ENCODE measurements around the gene GSTM3. TPM values are rescaled to one million over a fixed set of nuclear protein-coding genes. Genes with fewer than 3 reads are reported as not detected.

Gene GSTM3
- total and polyA plus RNA-seq, 10 donors: 8.9 to 44.0 (median 20.9) TPM

DNA sequence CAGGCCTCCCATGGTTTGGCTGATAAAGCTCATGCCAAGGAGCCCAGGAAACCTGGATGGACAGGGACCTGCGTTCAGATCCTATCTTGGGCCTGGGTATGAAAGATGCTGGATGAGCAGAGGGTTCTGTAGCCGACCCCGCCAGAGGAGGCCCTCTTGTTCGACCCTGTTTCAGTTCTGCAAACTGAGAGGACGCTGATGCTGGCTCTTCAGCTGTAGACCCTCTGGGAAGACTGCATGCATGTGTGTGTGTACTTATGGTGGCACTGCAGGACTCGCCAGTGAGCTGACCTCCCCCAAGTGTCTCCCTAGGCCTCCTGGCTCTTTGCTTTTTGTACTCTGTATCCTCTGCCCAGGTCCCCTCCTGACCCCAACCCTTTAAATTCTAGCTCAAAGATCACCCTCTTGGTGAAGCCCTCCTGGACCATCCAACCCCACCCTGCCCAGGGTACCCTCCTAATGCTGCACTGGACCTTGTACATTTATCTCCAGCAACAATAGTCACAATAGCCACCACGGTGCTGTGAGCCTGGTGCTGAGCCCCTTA, 21.3 kb upstream of the GSTM3 start:
- intact Hi-C loops (cut with DNase I; ENCODE audit: low total_unique reads): no loop called here
- TF ChIP-seq POLR2AphosphoS5 (IDR thresholded peaks at IDR 0.05): no peak
- H3K9me3 ChIP-seq: no peaks in the 10 kb centered on the region
- H3K4me3 ChIP-seq: no peak overlapping the region
- no peaks in the 10 kb centered on the region for H3K36me3 ChIP-seq
- H3K27ac ChIP-seq: no peak overlapping the region
- peaks cover 0 to 21% (median 5%) of the 10 kb centered on the region in 6 donors for H3K4me1 ChIP-seq
- 58 to 82% (median 75%) methylated on average over 4 to 7 of the region's 7 CpGs for WGBS, 5 donors
- no peaks in the 10 kb centered on the region for H3K27me3 ChIP-seq (replicated peaks in 1 of 7)
- no peak for DNase-seq

- H3K27ac ChIP-seq: no peak overlapping the region
- no peaks in the 10 kb centered on the region for H3K9me3 ChIP-seq
- intact Hi-C loops (cut with DNase I; ENCODE audit: low total_unique reads): no loop called here
- H3K36me3 ChIP-seq: no peaks in the 10 kb centered on the region
- peak; percentile 65 for DNase-seq
- TF ChIP-seq POLR2AphosphoS5 (IDR thresholded peaks at IDR 0.05): no peak
- no peak for TF ChIP-seq POLR2A (IDR thresholded peaks at IDR 0.05)
- no peak for TF ChIP-seq CTCF (IDR thresholded peaks at IDR 0.05 in 8 of 11, conservative IDR thresholded peaks at IDR 0.05 in 3 of 11)
- H3K4me1 ChIP-seq: peaks cover 0 to 21% (median 5%) of the 10 kb centered on the region in 6 donors
- no peak overlapping the region for H3K4me3 ChIP-seq
- no peaks in the 10 kb centered on the region for H3K27me3 ChIP-seq (replicated peaks in 1 of 7)
- 83 to 91% (median 89%) methylated on average over 11 to 14 of the region's 14 CpGs for WGBS, 5 donors
These were observed 20.6 kb upstream of the GSTM3 start for GRCh38 chr1:109761227-109762038.

GRCh38 chr1:109760581-109761226, 19.9 kb upstream of the GSTM3 start:
- Histone ChIP-seq H3K4me3 (no peak overlapping the region), H3K9me3 (no peaks in the 10 kb centered on the region), H3K36me3 (no peaks in the 10 kb centered on the region), H3K27me3 (replicated peaks in 1 of 7) (no peaks in the 10 kb centered on the region), H3K4me1 (peaks cover 0 to 20% (median 5%) of the 10 kb centered on the region in 6 donors), H3K27ac (no peak overlapping the region)
- WGBS, 5 donors: 85 to 97% (median 93%) methylated on average over 6 to 7 of the region's 7 CpGs
- TF ChIP-seq POLR2A (IDR thresholded peaks at IDR 0.05) (no peak), CTCF (IDR thresholded peaks at IDR 0.05 in 8 of 11, conservative IDR thresholded peaks at IDR 0.05 in 3 of 11) (no peak), POLR2AphosphoS5 (IDR thresholded peaks at IDR 0.05) (no peak)
- peak; percentile 47 for DNase-seq
- intact Hi-C loops (cut with DNase I; ENCODE audit: low total_unique reads): no loop called here

DNA sequence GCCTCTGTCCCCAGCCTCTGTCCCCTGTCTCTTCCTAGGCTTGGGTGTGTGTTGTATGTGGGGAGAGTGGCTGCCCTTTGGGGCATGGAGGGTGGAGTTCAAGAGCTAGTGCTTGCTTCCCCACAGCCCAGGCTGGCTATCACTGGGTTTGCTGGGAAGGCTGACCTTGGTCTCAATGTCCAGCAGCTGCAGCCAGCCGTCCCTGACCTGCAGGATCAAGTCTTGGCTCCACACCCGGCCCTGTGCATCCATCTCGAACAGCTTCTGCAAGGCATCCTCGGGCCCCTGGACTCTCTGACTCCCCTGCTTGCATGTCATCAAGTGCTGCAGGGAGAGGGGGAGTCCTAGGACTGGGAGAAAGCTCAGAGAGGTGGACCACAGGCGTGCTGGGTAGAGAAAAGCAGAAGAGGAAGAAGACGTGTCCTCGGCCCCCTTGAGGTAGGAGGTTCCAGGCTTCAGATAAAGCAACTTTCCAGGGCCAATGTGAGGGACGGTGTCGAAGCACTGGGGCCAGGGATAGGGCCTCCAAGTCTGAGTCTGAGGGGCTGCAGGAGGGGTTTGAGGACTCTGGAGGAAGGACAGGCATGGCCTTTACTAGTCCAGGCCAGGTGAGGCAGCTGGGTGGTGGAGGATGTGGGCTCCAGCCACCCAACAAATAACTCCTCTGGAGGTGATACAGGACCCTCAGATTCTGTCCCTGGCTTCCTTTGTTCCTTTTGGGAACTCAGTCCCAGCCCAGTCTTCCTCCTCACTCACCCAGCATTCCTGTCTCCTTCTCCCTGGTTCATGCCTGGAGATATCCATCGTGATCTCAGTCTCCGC, 18.9 kb upstream of the GSTM3 start:
- Histone ChIP-seq H3K9me3 (no peaks in the 10 kb centered on the region), H3K4me1 (peaks cover 0 to 13% (median 5%) of the 10 kb centered on the region in 6 donors), H3K36me3 (no peaks in the 10 kb centered on the region), H3K27ac (no peak overlapping the region), H3K27me3 (replicated peaks in 1 of 7) (no peaks in the 10 kb centered on the region), H3K4me3 (no peak overlapping the region)
- intact Hi-C loops (cut with DNase I; ENCODE audit: low total_unique reads): loop anchor here (2.0 kb wide), 1 partner anchor 29 kb away; no protein-coding TSS in a partner anchor
- 66 to 82% (median 77%) methylated on average over 9 to 11 of the region's 11 CpGs for WGBS, 5 donors
- TF ChIP-seq POLR2A (IDR thresholded peaks at IDR 0.05): no peak
- TF ChIP-seq CTCF (IDR thresholded peaks at IDR 0.05 in 8 of 11, conservative IDR thresholded peaks at IDR 0.05 in 3 of 11): no peak
- TF ChIP-seq POLR2AphosphoS5 (IDR thresholded peaks at IDR 0.05): no peak
- DNase-seq: peak; percentile 61
